Large intestine (tissue), 3 donors: ENCODE results near the gene CES3. TPM values are rescaled to one million over a fixed set of nuclear protein-coding genes. Genes with fewer than 3 reads are reported as not detected.
"Not testable (repeated sequence)": the region's sequence is repeated elsewhere in the genome, so short reads cannot be mapped to it uniquely, and the experiment has no call there.

ENCODE experiments used
- DNase-seq, 2 donors: peaks; one replicate each; pipeline versions ENCODE4 v3.0.0 to v3.0.0-alpha.2; 2013
- H3K27ac ChIP-seq: one replicate; pipeline ENCODE4 v1.5.1; 2013; ENCODE audit warnings: low read length
- H3K27me3 ChIP-seq: 2 replicates; pipeline ENCODE4 v1.6.1; 2013; ENCODE audit warnings: low read length; ENCODE audit not compliant: control insufficient read depth, insufficient read depth
- H3K36me3 ChIP-seq: 2 replicates; pipeline ENCODE4 v1.6.1; 2013; ENCODE audit warnings: low read length; ENCODE audit not compliant: control insufficient read depth, insufficient read depth
- H3K4me1 ChIP-seq: one replicate; pipeline ENCODE4 v1.6.1; 2013; ENCODE audit warnings: low read length; ENCODE audit not compliant: control insufficient read depth, insufficient read depth
- H3K4me3 ChIP-seq: one replicate; pipeline ENCODE4 v1.5.1; 2013; ENCODE audit warnings: low read length
- H3K9me3 ChIP-seq: one replicate; pipeline ENCODE4 v1.6.1; 2013; ENCODE audit warnings: mild to moderate bottlenecking, low read depth, low read length, moderate library complexity; ENCODE audit not compliant: control insufficient read depth
- WGBS: methylation state at CpG from one replicate; pipeline ENCODE4 v1.1.5; 2013; ENCODE audit warnings: low lambda C conversion rate; ENCODE audit not compliant: insufficient coverage; 5-methylcytosine and 5-hydroxymethylcytosine counted together
- polyA plus RNA-seq: library from polyadenylated mRNA; unstranded; fragments of 120-200 nt; gene quantifications from one replicate; pipeline ENCODE4 v1.2.1, GENCODE V29; 2013

The CES3 gene
- polyA plus RNA-seq, 1 donor: 16.0 TPM

DNA sequence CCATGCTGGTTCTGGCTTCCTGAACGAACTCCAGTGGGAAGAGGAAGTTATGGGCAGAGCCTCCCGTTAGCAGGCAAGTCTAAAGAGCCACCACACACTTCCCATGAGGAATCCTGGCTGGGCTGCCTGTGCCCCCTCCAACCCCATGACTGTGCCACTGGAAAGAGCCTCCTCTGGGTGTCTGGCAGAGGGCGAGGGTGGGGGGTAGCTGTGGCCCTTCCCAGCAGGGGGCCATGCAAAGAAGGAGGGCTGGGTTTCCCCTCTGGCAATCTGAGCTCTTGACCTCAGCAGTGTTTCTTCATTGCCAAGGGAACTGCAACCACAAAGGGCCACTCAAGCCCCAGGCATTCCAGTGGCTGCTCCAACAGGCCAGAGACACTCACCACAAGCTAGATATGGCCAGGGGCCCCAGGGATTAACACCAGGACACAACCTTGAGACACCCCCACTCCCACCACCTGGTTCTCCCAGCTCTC lies 34.1 kb upstream of the CES3 start:
- no CpG with 5 or more reads among the region's 3 CpGs for WGBS
- no peaks in the 10 kb centered on the region for H3K9me3 ChIP-seq
- H3K4me3 ChIP-seq: no peak overlapping the region
- peaks cover 3% of the 10 kb centered on the region for H3K36me3 ChIP-seq
- DNase-seq: peak in 1 of 2 donors; percentile 46
- H3K4me1 ChIP-seq: peaks cover 5% of the 10 kb centered on the region
- H3K27ac ChIP-seq: no peak overlapping the region
- peaks cover 26% of the 10 kb centered on the region for H3K27me3 ChIP-seq

DNA sequence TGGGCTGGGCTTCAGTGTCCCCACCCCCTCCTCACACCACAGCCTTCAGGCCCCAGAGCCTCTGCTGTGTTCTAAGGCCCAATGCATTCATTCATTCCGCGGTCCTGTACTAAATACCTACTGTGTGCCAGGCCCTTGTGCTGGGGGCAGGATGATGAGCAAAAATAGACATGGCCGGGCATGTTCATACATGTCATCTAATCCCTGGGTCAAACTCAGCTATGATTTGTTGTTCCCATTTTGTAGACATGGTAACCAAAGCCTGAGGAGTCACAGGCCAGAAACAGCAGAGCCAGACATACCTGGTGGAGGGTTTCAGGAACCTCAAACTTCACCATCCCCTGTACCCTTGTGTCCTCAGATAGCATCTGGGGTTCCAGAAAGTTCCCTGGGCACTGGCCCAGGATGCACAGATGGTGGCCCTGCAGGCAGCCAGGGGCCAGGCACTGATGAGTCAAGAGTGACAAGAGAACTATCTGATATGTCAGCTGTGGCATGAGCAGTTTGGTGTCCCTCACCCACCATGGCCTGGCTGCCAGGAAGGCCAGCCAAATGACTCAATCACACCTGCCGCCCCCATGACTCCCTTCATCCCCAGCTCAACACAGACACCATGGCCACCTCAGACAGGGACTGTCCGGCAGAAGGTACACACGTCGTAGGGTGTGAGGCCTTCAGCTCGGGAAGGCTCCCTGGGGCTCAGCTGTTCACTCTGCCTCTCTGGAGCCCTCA lies 33.0 kb upstream of the CES3 start:
- peaks cover 26% of the 10 kb centered on the region for H3K27me3 ChIP-seq
- H3K9me3 ChIP-seq: no peaks in the 10 kb centered on the region
- DNase-seq: no peak
- no CpG with 5 or more reads among the region's 8 CpGs for WGBS
- no peak overlapping the region for H3K27ac ChIP-seq
- H3K4me1 ChIP-seq: peaks cover 14% of the 10 kb centered on the region
- H3K36me3 ChIP-seq: peaks cover 10% of the 10 kb centered on the region
- no peak overlapping the region for H3K4me3 ChIP-seq

DNA sequence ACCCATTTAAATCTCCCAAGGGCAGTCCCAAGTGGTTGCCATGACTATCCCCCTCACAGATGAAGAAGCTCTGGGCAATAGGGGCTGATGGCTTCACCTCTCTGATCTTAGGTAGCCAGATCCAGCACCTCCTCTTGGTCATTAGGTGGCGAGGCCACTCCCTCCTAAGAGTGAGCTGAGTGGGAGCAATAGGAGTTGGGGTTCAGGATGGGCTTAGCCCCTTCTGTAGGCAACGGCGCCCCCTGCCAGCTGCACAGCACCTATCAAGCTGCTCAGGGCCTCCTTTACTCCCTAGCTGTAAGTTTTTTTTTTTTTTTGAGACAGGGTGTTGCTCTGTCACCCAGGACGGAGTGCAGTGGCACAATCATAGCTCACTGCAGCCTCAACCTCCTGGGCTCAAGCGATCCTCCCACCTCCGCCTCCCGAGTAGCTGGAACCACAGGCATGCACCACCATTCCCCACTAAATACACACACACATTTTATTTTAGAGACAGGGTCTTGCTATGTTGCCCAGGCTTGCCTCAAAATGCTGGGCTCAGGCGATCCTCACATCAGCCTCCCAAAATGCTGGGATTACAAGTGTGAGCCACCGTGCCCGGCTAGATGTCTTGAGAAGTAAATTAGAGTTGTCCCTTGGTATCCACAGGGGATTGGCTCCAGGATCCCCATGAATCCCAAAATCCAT lies 32.2 kb upstream of the CES3 start:
- peak; percentile 57 to 67 for DNase-seq
- H3K9me3 ChIP-seq: no peaks in the 10 kb centered on the region
- peaks cover 10% of the 10 kb centered on the region for H3K36me3 ChIP-seq
- H3K27ac ChIP-seq: no peak overlapping the region
- no peak overlapping the region for H3K4me3 ChIP-seq
- WGBS: no CpG with 5 or more reads among the region's 10 CpGs
- peaks cover 25% of the 10 kb centered on the region for H3K27me3 ChIP-seq
- H3K4me1 ChIP-seq: peaks cover 20% of the 10 kb centered on the region

DNA sequence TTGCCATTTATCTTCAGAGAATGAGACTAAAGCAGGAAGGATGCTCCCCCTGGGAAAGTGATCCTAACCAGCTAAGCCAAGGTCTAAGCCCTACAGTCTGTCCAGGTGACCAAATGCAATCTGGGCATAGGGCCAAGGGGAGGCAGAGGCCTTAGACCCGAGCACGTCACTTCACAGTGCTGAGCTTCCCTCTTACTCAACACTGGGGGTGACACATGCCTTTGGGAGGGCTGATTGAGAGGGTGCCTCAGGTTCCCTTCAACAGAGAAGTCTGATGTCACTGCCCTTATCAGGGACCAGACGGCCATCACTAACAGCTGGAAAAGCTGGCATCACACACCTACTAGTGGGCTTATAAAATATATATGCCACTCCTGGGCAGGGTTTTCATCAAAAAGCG lies 30.9 kb upstream of the CES3 start:
- Histone ChIP-seq H3K4me3 (no peak overlapping the region), H3K27ac (no peak overlapping the region), H3K9me3 (no peaks in the 10 kb centered on the region), H3K27me3 (peaks cover 13% of the 10 kb centered on the region), H3K36me3 (peaks cover 10% of the 10 kb centered on the region), H3K4me1 (peaks cover 20% of the 10 kb centered on the region)
- DNase-seq: peak in 1 of 2 donors; percentile 49
- 100% methylated on average over 1 of the region's 4 CpGs for WGBS

DNA sequence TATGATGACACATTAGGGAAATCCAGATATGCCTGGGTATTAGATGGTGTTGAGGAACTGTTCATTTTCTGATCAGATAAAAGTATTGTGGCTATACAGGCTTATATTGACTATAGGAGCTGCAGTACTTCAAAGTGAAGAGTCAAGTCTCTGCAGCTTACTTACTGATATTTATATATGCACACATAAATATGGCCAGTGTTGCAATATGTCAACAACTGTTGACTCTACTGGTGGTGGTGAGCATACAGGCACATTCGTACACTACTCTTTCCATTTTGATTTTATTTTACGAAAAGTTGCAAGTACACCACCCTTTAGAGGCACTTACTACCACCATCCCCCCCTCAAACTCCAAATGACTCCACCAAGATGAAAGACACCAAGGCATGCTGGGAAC lies 29.4 kb upstream of the CES3 start:
- Histone ChIP-seq H3K9me3 (no peaks in the 10 kb centered on the region), H3K4me3 (no peak overlapping the region), H3K36me3 (peaks cover 10% of the 10 kb centered on the region), H3K27me3 (no peaks in the 10 kb centered on the region), H3K4me1 (peaks cover 24% of the 10 kb centered on the region), H3K27ac (no peak overlapping the region)
- 100% methylated on average over 2 of the region's 2 CpGs for WGBS
- DNase-seq: no peak

DNA sequence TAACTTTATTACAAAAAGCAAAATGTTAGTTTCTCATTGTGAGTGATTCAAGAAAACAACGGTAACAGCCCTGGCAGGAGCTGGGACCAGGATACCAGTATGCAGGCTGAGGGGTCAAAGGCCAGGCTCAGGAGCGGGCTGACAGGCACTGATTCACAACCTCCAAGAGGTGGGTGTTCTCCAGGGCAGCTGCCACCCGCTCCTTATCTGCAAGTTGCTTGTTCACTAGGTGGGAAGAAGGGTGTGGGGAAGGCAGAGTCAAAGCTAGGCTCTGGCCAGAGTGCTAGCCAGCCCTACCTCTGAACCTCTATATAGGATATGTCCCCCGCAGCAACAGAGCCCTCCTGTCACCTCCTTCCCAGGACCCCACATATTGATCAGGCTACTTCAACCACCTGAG lies 29.0 kb upstream of the CES3 start:
- Histone ChIP-seq H3K4me1 (peaks cover 28% of the 10 kb centered on the region), H3K9me3 (no peaks in the 10 kb centered on the region), H3K27ac (no peak overlapping the region), H3K4me3 (no peak overlapping the region), H3K27me3 (no peaks in the 10 kb centered on the region), H3K36me3 (peaks cover 10% of the 10 kb centered on the region)
- WGBS: no CpG with 5 or more reads among the region's 4 CpGs
- no peak for DNase-seq

DNA sequence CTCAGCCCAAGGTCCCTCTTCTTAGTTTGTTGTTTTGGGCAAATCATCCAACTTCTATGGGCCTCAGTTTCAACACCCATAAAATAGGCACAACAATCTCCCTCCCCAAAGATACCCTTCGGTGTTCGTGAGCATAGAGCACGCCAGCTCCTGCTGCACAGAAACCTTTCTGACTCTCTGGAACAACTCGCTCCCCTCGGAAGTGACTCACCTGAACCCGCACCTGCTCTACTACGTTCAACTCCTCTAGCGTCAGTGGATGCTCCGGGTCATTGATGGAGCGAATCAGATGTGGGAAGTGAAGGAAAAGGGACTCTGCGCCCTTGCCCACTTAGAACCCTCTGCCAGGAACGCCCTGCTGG lies 27.3 kb upstream of the CES3 start:
- Histone ChIP-seq H3K36me3 (peaks cover 22% of the 10 kb centered on the region), H3K4me3 (peak overlapping the region; percentile 93), H3K9me3 (no peaks in the 10 kb centered on the region), H3K4me1 (peaks cover 41% of the 10 kb centered on the region), H3K27me3 (no peaks in the 10 kb centered on the region), H3K27ac (peak overlapping the region; percentile 96)
- WGBS: no CpG with 5 or more reads among the region's 12 CpGs
- DNase-seq: no peak

DNA sequence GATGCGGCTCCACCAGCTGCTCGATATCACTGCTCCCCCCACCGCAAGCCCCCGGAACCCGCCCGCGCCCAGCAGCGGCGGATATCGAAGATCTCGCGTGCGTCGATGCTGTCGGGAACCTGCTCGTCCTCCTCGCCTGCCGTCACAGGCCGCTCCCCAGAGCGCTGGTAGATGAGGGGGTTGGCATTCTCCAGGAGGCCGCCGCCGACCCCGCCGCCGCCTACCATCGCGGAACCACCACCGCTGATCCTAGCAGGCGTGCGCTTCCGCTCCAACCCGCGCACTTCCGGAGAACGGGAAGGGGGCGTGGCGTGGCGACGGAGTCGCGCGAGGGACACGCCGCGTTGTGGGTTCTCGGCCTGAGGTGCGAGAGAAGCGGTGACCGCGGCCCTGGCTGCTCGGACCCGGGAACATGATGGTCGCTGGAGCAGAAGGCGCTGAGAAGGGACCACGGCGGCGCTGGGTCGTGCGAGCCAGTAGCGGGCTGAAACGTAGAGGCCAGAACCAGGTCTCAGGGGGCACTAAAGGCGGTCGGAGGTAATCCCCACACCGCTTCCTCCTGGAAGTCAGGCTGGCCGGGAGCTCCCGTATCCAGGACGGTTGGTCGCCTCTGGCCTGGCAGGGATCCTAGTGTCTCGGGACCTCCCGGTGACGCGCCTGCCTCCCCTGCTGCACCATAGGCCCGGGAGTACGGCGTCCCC lies 26.8 kb upstream of the CES3 start, which contains the start of gene CIAO2B:
CIAO2B (minus strand) TSS at position 265 of the 701 bp plus-strand sequence; CDS start at position 227, 38 bp downstream.
- Histone ChIP-seq H3K4me1 (peaks cover 41% of the 10 kb centered on the region), H3K27me3 (no peaks in the 10 kb centered on the region), H3K4me3 (peak within 1 kb of the TSS; percentile 93), H3K27ac (peak within 1 kb of the TSS; percentile 96), H3K36me3 (peaks cover 28% of the 10 kb centered on the region), H3K9me3 (no peaks in the 10 kb centered on the region)
- peak; percentile 91 to 94 for DNase-seq
- no CpG with 5 or more reads among the region's 76 CpGs for WGBS

DNA sequence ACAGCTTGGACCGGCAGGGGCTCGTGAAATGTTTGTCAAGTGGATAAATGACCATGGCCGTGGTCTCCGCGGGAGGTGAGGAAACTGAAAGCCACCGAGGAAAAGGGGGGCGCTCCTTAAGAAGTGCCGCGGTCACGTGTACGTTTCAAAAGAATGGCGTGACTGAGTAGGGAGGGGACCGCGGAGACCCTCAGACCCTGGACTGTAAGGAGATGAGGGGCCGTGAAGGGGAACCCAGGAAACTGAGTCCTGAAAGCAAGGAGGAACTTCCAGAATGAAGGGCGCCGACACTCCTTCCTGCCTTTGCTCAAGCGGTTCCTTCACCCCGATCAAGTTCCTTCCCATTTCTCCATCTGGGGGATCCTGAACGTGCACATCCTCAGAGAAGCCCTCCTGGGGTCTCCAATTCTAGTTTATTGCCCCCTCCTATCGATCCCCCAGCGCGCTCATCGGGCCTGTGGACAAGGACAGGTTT lies 26.2 kb upstream of the CES3 start:
- no CpG with 5 or more reads among the region's 24 CpGs for WGBS
- not testable (repeated sequence) for H3K9me3 ChIP-seq
- H3K4me1 ChIP-seq: peaks cover 41% of the 10 kb centered on the region

DNA sequence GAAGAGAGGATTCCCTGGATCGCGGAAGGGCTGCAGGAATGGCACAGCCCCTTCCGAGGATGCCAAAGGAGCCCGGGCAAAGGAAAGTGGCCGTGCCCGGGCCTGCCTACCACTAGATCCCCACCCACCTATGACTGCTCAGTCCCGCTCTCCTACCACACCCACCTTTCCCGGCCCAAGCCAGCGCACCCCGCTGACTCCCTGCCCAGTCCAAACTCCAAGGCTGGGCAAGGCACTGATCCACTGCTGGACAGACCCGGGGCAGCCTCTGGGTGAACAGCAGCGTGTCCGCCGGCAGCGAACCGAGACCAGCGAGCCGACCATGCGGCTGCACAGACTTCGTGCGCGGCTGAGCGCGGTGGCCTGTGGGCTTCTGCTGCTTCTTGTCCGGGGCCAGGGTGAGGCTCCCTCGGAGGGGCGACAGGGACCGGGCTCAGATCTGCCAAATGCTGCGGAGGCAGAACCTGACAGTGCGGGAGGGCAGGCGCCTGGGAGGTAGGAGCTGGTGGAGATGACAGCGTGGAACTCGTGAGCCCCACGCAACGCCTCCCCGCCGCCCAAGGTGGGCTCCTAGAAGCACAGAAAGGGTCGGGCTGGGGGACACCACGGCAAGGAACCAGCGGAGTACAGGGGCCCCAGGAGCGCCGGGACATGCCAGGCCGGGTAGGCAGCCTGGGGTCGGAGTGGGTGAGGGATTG lies 25.6 kb upstream of the CES3 start, which contains the start of gene CES2:
CES2 (plus strand) TSS at position 203 of the 698 bp plus-strand sequence; CDS start at position 323, 120 bp downstream.
- Histone ChIP-seq H3K4me1 (peaks cover 41% of the 10 kb centered on the region), H3K9me3 (no peaks in the 10 kb centered on the region), H3K4me3 (peak within 1 kb of the TSS; percentile 93), H3K36me3 (peaks cover 39% of the 10 kb centered on the region), H3K27ac (peak within 1 kb of the TSS; percentile 96), H3K27me3 (no peaks in the 10 kb centered on the region)
- DNase-seq: peak; percentile 85 to 90
- no CpG with 5 or more reads among the region's 44 CpGs for WGBS

More for the DNA sequence above, 26.2 kb upstream of the CES3 start:
- peaks cover 33% of the 10 kb centered on the region for H3K36me3 ChIP-seq
- DNase-seq: peak in 1 of 2 donors; percentile 51
- H3K27ac ChIP-seq: peak overlapping the region; percentile 96
- H3K27me3 ChIP-seq: not testable (repeated sequence)
- peak overlapping the region; percentile 93 for H3K4me3 ChIP-seq
